HTERT RPE-1 (cell line): ENCODE results near the gene TRIM44.
"Not testable (repeated sequence)": the region's sequence is repeated elsewhere in the genome, so short reads cannot be mapped to it uniquely, and the experiment has no call there.

ENCODE experiments used
- in situ Hi-C: fragments of 300-500 bp; cut with MboI; formaldehyde crosslinking; loops from 4 replicates; pipeline ENCODE4 v1.14.3; 2020; ENCODE audit warnings: low sequenced_read_pairs

Gene TRIM44

GRCh38 chr11:35846874-35847273 is 184.3 kb downstream of the TRIM44 start:
- in situ Hi-C loops, result no loop called here

- in situ Hi-C loops, result no loop called here
Measured at GRCh38 chr11:35847473-35847872, 184.9 kb downstream of the TRIM44 start.

GRCh38 chr11:35848616-35849015 is 186.0 kb downstream of the TRIM44 start:
- in situ Hi-C loops, result no loop called here

- in situ Hi-C loops, result no loop called here
Measured at GRCh38 chr11:35850191-35850590, 187.6 kb downstream of the TRIM44 start.

GRCh38 chr11:35851342-35851741 is 188.8 kb downstream of the TRIM44 start:
- in situ Hi-C loops, result no loop called here

- in situ Hi-C loops, result no loop called here
Measured at GRCh38 chr11:35852056-35852455, 189.5 kb downstream of the TRIM44 start.

- in situ Hi-C loops, result no loop called here
Measured at GRCh38 chr11:35853971-35854370, 191.4 kb downstream of the TRIM44 start.

GRCh38 chr11:35855671-35856070 is 193.1 kb downstream of the TRIM44 start:
- in situ Hi-C loops, result no loop called here

- in situ Hi-C loops, result no loop called here
Measured at GRCh38 chr11:35856259-35856658, 193.7 kb downstream of the TRIM44 start.

- in situ Hi-C loops, result no loop called here
Measured at GRCh38 chr11:35856756-35857155, 194.2 kb downstream of the TRIM44 start.

GRCh38 chr11:35857922-35858321 is 195.3 kb downstream of the TRIM44 start:
- in situ Hi-C loops, result no loop called here

GRCh38 chr11:35859301-35859700 is 196.7 kb downstream of the TRIM44 start:
- in situ Hi-C loops, result no loop called here

GRCh38 chr11:35860194-35860593 is 197.6 kb downstream of the TRIM44 start:
- in situ Hi-C loops, result not testable (repeated sequence)

- in situ Hi-C loops, result no loop called here
Measured at GRCh38 chr11:35861191-35861590, 198.6 kb downstream of the TRIM44 start.

- in situ Hi-C loops, result no loop called here
Measured at GRCh38 chr11:35862666-35863065, 200.1 kb downstream of the TRIM44 start.

- in situ Hi-C loops, result no loop called here
Measured at GRCh38 chr11:35864131-35864530, 201.6 kb downstream of the TRIM44 start.

GRCh38 chr11:35866601-35867000 is 204.0 kb downstream of the TRIM44 start:
- in situ Hi-C loops, result no loop called here
